SIG-M5 (cell line): ENCODE measurements around the gene SRPK2.
A peak's percentile ranks its signal among the peaks of the same experiment; 100 is the strongest.
"Not testable (repeated sequence)": the region's sequence is repeated elsewhere in the genome, so short reads cannot be mapped to it uniquely, and the experiment has no call there.

Source experiments
- DNase-seq: peaks from one replicate; lab custom pipeline; 2025; lab: John Stamatoyannopoulos, UW

The SRPK2 gene

DNA sequence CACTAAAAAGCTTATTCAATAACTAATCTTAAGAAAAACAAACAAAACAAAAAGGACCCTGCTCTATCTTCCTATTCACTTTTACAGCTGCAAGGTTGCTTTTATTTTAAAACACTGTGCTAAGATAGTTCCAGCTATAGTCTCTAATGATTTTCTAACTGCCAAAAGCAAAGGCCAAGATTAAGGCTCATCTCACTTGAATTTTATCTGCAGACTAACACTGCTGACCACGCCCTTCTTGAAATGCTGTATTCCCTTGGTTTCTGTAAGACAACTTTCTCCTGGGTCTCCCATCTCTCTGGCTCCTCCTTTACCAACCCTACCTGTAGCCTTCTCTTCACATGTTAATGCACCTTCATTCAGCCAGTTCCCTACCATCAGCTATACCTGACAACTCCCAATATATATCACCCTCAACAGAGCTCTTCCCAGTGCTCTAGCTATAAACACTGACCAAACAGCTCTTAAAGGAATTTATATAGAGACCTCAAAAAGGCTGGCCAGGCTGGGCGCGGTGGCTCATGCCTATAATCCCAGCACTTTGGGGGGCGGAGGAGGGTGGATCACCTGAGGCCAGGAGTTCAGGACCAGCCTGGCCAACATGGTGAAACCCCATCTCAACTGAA is 11.7 kb downstream of the SRPK2 start:
- no peak for DNase-seq

DNA sequence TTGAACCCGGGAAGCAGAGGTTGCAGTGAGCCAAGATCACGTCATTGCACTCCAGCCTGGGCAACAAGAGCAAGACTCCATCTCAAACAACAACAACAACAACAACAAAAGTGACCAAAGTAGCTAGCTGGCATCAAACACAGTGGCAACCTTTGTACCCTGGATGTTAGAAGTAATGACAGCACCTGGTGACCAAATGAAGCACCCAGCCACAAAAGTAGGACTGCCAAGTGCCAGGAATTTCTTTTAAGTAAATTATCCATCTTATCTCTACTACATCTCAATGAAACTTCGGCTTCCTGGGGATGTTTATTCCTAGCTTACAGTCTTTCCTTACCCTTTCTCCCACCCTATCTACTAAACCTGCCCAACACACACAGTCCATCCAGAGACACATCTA is 18.8 kb downstream of the SRPK2 start:
- DNase-seq, result no peak

DNA sequence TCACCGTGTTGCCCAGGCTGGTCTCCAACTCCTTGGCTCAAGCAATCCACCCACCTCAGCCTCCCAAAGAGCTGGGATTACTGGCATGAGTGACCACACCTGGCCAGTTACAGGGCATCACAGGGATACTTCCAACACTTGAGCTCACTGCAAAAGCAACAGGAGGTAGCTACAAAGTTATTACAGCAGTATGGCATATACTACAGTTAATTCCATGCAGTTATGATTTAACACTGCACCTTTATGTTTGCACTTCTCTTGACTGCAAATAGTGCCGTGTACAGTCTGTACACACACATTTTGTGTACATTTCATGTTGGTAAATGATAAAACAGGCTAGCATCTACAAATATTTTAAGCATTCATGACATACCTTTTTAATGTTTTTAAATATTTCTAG is 21.3 kb downstream of the SRPK2 start:
- DNase-seq, result no peak

DNA sequence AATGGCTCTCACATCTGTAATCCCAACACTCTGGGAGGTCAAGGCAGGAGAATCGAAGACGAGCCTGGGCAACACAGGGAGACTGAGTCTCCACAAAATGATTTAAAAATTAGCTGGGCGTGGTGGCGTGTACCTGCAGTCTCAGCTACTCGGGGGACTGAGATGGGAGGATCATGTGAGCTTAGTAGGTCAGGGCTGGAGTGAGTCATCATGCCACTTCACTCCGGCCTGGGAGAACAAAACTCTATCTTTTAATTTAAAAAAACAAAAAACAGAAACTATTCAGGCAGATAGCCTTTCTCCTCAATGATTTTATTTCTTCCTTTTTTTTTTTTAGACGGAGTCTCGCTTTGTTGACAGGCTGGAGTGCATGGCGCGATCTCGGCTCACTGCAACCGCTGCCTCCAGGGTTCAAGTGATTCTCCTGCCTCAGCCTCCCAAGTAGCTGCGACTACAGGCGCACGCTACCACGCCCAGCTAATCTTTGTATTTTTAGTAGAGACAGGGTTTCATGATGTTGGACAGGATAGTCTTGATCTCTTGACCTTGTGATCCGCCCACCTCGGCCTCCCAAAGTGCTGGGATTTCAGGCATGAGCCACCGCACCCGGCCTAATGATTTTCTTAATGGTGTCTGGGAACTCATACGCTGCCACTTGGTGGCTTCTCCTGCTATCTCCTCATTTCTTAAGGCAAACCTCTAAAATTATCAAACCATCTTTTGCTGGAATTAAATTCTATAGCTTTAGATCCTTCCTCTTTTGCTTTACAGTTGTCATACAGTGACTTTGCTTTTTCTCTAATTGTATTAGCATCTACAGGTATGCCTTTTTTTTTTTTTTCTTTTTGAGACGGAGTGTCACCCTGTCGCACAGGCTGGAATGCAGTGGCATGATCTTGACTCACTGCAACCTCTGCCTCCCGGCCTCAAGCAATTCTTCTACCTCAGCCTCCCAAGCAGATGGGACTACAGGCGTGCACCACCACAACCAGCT is 22.9 kb downstream of the SRPK2 start:
- no peak for DNase-seq

DNA sequence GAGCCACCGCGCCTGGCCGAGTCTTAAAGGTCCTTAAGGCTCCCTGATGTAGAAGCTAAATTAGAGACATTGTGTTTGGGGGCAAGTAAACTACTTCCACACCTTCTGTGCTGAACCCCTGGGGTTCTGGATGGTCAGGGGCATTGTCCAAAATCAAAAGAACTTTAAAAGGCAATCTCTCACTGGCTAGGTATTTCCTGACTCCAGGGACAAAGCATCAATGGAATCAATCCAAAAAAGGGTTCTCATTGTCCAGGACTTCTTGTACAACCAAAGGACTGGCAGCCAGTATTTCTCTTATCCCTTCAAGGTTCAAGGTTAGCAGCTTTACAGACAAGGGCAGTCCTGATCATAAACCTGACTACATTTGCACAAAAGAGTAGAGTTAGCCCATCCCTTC is 24.0 kb downstream of the SRPK2 start:
- no peak for DNase-seq

DNA sequence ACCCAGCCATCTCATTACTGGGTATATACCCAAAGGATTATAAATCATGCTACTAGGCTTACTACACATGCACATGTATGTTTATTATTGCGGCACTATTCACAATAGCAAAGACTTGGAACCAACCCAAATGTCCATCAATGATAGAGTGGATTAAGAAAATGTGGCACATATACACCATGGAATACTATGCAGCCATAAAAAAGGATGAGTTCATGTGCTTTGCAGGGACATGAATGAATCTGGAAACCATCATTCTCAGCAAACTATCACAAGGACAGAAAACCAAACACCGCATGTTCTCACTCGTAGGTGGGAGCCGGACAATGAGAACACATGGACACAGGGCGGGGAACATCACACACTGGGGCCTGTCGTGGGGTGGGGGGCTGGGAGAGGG is 25.1 kb downstream of the SRPK2 start:
- not testable (repeated sequence) for DNase-seq

DNA sequence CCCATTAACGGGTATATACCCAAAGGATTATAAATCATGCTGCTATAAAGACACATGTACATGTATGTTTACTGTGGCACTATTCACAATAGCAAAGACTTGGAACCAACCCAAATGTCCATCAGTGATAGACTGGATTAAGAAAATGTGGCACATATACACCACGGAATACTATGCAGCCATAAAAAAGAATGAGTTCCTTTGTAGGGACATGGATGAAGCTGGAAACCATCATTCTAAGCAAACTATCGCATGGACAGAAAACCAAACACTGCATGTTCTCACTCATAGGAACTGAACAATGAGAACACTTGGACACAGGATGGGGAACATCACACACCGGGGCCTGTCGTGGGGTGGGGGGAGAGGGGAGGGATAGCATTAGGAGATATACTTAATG is 26.0 kb downstream of the SRPK2 start:
- DNase-seq, result not testable (repeated sequence)

DNA sequence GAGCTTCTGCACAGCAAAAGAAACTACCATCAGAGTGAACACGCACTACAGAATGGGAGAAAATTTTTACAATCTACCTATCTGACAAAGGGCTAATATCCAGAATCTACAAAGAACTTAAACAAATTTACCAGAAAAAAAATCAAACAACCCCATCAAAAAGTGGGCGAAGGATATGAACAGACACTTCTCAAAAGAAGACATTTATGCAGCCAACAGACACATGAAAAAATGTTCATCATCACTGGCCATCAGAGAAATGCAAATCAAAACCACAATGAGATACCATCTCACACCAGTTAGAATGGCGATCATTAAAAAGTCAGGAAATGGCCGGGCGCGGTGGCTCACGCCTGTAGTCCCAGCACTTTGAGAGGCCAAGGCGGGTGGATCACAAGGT is 26.7 kb downstream of the SRPK2 start:
- DNase-seq, result not testable (repeated sequence)

DNA sequence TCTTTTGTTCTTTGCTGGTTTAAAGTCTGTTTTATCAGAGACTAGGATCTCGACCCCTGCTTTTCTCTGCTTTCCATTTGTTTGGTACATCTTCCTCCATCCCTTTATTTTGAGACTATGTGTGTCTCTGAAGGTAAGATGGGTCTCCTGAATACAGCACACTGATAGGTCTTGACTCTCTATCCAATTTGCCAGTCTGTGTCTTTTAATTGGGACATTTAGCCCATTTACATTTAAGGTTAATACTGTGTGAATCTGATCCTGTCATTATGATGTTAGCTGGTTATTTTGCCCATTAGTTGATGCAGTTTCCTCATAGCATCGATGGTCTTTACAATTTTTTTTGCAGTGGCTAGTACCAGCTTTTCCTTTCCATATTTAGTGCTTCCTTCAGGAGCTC is 28.6 kb downstream of the SRPK2 start:
- not testable (repeated sequence) for DNase-seq

DNA sequence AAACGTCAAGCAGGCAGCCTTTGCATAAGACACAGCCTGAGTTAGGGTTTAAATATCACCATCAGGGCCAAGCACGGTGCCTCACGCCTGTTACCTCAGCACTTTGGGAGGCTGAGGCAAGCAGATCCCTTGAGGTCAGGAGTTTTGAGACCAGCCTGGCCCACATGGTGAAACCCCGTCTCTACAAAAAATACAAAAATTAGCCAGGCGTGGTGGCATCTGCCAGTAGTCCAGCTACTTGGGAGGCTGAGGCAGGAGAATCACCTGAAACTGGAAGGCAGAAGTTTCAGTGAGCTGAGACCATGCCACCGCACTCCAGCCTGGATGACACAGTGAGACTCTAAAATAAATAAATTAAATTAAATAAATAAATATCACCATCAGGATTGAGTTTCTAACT is 33.0 kb downstream of the SRPK2 start:
- DNase-seq, result no peak

DNA sequence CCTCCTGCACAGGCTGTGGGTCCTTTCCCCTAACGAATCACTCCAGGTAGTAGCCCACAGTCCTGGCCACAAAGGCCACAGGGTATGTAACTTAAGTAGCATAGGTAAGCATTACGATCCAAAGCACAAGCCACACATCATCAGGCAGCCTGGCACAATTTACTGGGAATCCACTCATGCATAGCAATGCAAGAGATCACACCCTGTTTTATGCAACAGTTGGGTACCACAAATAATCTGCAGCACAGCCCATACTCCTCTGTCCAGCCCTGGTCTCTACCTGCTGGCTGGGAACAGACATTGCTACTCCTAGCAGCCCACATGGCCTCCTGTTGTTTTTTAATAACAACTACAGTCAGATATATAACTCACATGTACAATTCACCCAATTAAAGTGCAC is 34.3 kb downstream of the SRPK2 start:
- DNase-seq, result no peak

DNA sequence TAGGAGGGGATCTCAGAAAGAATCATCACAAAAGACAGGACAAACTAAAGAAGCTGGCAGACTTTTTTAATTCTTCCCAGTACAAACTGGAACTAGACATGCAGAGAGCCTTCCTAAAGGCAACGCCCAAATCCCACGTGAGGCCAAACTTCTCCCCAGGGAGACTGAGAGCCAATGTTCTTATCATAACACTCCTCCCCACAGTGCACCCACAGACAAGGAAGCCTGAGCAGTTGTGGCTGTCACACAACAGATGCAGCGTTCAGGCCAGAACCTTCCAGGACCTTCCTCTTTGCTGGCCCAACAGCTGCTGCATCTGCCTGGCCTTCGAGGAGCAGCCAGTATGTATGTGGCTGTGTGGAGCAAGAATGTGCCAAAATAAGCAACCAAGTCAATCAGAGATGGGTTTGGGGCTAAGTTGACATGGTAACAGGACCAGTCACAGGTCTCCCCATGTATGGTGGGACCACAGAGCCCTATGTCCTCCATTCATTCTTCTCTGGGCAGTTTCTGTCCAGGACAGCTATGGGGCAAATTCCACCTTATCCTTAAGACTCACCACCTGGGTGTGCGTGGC is 34.9 kb downstream of the SRPK2 start:
- no peak for DNase-seq

DNA sequence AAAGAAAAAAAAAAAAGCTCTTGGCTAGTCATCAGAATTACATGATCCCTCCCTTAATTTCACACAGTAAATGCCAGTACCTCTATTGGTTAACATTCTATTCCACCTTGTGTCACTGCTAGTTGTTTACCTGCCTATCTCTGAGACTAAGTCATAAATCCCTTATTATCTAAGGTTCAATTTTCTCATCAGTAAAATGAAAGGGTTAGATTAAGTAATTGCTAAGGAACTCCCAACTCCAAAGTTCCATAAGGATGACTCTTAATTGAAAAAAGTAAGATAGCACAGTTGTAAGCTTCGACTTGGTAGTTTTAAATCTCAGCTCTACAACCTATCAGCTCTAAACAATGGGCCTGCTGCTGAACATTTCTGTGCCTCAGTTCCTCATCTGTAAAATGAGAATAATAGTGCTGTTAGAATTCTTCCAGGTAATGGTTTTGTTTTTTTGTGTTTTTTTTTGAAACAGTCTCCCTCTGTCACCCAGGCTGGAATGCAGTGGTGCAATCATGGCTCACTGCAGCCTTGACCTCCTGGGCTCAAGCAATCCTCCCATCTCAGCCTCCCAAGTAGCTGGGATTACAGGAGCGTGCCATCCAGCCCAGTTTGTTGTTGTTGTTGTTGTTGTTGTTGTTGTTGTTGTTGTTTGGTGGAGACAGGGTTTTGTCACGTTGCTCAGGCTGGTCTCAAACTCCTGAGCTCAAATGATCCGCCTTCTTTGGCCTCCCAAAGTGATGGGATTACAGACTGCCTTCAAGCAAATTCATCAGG is 35.6 kb downstream of the SRPK2 start:
- DNase-seq, result no peak

DNA sequence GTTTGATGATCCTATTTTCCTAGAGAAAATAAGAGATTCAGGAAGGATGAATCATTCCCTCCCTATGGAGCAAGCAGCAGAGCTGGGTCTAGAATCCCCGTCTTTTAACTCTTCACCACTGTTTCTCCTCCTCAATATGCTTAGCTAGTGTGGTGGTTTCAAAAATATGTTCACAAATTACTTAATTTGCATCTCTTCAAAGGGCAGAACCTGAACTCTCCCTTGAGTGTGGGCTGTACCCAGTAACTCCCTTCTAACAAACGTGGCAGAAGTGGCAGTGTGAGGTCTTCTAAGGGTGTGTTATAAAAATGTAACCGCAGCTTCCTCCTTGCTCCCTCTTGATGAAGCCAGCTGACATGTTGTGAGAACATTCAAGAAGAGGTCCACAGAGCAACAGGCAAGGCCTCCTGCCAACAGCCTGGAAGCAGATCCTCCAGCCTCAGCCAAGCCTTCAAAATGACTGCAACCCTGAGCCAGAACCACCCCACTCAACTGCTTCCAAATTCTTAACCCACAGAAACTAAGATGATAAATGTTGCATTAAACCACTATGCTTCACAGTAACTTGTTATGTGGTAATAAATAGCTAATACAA is 36.6 kb downstream of the SRPK2 start:
- peak; percentile 94 for DNase-seq

DNA sequence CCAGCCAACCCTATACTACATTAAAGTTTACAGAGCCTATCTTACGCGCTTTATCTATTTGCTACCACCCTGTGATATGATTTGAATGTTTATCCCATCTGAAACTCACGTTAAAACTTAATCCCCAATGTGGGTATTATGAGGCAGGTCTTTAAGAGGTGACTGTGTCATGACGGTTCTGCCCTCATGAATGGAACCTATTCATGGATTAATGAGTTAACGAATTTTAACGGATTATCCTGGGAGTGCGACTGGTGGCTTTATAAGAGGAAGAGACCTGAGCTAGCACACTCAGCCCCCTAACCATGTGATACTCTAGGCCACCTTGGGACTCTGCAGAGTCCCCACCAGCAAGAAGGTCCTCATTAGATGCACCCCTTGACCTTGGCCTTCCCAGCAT is 37.8 kb downstream of the SRPK2 start:
- no peak for DNase-seq

DNA sequence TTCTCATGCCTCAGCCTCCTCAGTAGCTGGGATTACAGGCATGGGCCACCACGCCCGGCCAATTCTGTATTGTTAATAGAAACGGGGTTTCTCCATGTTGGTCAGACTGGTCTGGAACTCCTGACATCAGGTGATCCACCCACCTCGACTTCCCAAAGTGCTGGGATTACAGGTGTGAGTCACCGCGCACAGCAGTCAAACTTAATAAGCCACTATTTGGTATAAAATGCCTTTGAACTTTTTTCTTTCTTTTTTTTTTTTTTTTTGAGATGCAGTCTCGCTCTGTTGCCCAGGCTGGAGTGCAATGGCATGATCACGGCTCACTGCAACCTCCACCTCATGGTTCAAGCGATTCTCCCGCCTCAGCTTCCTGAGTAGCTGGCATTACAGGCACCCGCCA is 40.5 kb downstream of the SRPK2 start:
- not testable (repeated sequence) for DNase-seq

DNA sequence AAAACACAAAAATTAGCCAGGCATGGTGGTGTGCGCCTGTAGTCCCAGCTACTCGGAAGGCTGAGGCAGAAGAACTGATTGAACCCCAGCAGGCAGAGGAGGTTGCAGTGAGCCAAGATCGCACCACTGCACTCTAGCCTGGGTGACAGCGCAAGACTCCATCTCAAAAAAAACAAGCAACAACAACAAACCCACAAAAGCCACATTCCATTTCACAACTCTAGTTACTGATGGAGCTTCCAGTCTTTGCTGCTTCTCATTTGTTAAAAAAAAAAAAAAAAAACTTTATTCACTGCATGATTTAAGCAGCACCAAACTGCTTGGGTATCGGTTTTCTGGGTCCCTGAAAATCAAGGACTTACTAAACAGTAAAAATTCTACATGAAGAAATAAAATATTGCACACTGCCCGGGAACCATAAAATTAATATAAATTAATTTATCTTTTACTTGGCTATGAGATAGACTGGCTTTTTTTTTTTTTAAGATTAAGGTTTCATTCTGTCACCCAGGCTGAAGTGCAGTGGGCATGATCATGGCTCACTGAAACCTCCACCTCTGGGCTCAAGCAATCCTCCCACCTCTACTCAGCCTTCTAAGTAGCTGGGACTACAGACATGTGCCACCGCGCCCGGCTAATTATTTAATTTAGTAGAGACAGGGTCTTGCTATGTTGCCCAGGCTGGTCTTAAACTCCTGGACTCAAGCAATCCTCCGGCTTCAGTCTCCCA is 42.0 kb downstream of the SRPK2 start:
- peak; percentile 39 for DNase-seq

DNA sequence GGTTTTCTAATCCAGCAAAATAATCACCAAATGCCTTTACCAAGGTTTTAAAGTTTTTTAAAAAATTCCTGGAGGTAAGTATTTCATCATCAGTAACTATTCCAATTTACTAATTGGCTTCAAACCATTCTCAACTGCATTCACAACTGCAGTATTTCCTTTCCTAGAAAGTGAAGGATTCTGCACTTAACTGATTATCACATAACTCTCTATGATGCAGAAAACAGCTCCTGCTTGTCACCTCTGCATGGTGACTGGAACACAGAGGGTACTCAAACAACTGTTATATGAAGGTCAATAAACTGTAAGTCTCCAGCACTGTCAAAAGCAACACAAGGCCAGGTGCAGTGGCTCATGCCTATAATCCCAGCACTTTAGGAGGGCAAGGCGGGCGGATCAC is 42.6 kb downstream of the SRPK2 start:
- DNase-seq, result no peak

DNA sequence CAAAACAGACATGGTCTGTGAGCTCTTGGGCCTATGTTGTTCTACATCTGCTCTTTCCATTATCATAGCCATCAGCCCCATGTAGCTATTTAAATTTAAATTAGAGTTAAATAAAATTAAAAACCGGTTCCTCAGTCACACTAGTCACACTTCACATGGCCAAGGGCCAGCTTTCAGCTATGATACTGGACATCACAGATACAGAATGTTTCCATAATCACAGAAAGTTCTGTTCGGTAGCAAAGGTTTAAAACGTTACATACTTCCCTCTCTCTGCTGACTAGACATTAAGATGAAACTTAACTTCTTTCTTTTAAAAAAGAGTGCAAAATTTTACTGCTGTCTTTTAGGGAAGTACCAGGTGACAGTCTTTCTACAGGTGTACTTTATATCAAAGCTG is 43.0 kb downstream of the SRPK2 start:
- no peak for DNase-seq

DNA sequence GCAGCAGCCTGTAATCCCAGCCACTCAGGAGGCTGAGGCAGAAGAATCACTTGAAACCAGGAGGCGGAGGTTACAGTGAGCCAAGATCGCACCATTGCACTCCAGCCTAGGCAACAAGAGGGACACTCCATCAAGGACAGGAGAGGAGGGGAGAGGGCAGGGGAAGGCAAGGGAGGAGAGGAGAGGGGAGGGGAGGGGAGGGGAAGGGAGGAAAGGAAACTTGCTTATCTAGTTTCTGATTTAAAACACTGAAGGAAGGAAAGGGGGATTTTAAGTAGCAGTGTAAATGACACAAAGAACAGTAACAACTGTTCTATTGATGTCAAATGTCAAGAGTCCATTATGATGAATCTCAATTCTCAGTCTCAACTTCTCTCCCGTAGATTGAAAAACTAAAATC is 43.7 kb downstream of the SRPK2 start:
- DNase-seq, result no peak
